OCI-LY7 (cell line): ENCODE data around the gene GABPB1. TPM values are rescaled to one million over a fixed set of nuclear protein-coding genes. Genes with fewer than 3 reads are reported as not detected.

Experiments used
- BruUV-seq: library from RNA; stranded (reverse); fragments of 400-500 nt; replicated peaks from 2 replicates; lab custom pipeline; 2021; lab: Mats Ljungman, UMichigan
- CTCF ChIA-PET: fragments of 300-600 bp; sonication (Branson Sonifier 250); formaldehyde crosslinking; loops from one replicate; lab custom pipeline; 2022; ENCODE audit warnings: antibody characterized with exemption; ENCODE audit not compliant: unreplicated experiment; lab: Charles Lee
- POLR2A ChIA-PET: fragments of 300-600 bp; sonication (Branson Sonifier 250); formaldehyde crosslinking; loops from one replicate; lab custom pipeline; 2022; ENCODE audit warnings: antibody characterized with exemption; lab: Charles Lee
- DNase-seq: peaks from one replicate; pipeline ENCODE4 v3.0.0-alpha.2; 2015; ENCODE audit warnings: low spot score
- H2AFZ ChIP-seq: fragments of 200-600 bp; sonication (generic), shearing (Covaris generic); 2 replicates; pipeline ENCODE4 v1.6.1; 2014; ENCODE audit warnings: mild to moderate bottlenecking, antibody characterized with exemption, low read length, moderate library complexity
- H3K27ac ChIP-seq: fragments of 200-600 bp; sonication (generic); 2 replicates; pipeline ENCODE4 v1.5.1; 2014; ENCODE audit warnings: mixed run types, low read depth, mild to moderate bottlenecking, moderate library complexity, low read length, inconsistent platforms; ENCODE audit not compliant: poor library complexity, severe bottlenecking
- H3K36me3 ChIP-seq: fragments of 200-600 bp; sonication (generic); 2 replicates; pipeline ENCODE4 v1.6.1; 2014; ENCODE audit warnings: mild to moderate bottlenecking, antibody characterized with exemption, low read length, moderate library complexity, mixed read lengths; ENCODE audit not compliant: insufficient read depth
- H3K4me1 ChIP-seq: fragments of 200-600 bp; sonication (generic); 2 replicates; pipeline ENCODE4 v1.5.1; 2014; ENCODE audit warnings: mild to moderate bottlenecking, low read length; ENCODE audit not compliant: insufficient read depth, poor library complexity, severe bottlenecking
- H3K4me2 ChIP-seq: fragments of 200-600 bp; sonication (generic); 2 replicates; pipeline ENCODE4 v1.6.1; 2014; ENCODE audit warnings: mild to moderate bottlenecking, low read length
- H3K4me3 ChIP-seq: fragments of 200-600 bp; sonication (generic); 2 replicates; pipeline ENCODE4 v1.5.1; 2014; ENCODE audit warnings: mild to moderate bottlenecking, low read depth, low read length; ENCODE audit not compliant: poor library complexity, severe bottlenecking
- H3K79me2 ChIP-seq: fragments of 200-600 bp; sonication (generic); 2 replicates; pipeline ENCODE4 v1.6.1; 2016; ENCODE audit warnings: low read depth, mild to moderate bottlenecking, low read length, moderate library complexity, mixed read lengths; ENCODE audit not compliant: insufficient read depth
- H3K9me2 ChIP-seq: fragments of 200-600 bp; sonication (generic); 2 replicates; pipeline ENCODE4 v1.6.1; 2016; ENCODE audit warnings: mild to moderate bottlenecking, low read length, mixed read lengths; ENCODE audit not compliant: insufficient read depth
- H3K9me3 ChIP-seq: fragments of 200-600 bp; sonication (generic); 2 replicates; pipeline ENCODE4 v1.6.1; 2014; ENCODE audit warnings: mild to moderate bottlenecking, mixed run types, low read length, mixed read lengths
- H4K20me1 ChIP-seq: fragments of 200-600 bp; sonication (generic); 2 replicates; pipeline ENCODE4 v1.6.1; 2014; ENCODE audit warnings: mild to moderate bottlenecking, antibody characterized with exemption, low read length, moderate library complexity, mixed read lengths; ENCODE audit not compliant: insufficient read depth
- EZH2phosphoT487 ChIP-seq: fragments of 200-600 bp; sonication (generic); IDR thresholded peaks from 2 replicates; pipeline ENCODE4 v1.6.1; 2018; ENCODE audit warnings: low read depth, borderline replicate concordance, mild to moderate bottlenecking, mixed run types, antibody characterized with exemption, low read length, moderate library complexity, mixed read lengths
- intact Hi-C: fragments of 100-400 bp; cut with micrococcal nuclease; formaldehyde crosslinking; loops from one replicate; pipeline ENCODE4 v1.10.0; 2022; ENCODE audit not compliant: unreplicated experiment
- total RNA-seq, 2 experiments: library from RNA; depleted of rRNA in 1 of 2; stranded (reverse); fragments of >200 nt in 1 of 2; shearing (Covaris generic) in 1 of 2; gene quantifications; 2 replicates each; pipeline ENCODE4 v1.2.3, GENCODE V29; 2014 to 2022
- TF ChIP-seq, protein P1 (sequence below): fragments of 200-600 bp; sonication (generic); conservative IDR thresholded peaks from 2 replicates; pipeline ENCODE4 v1.5.1; 2014; ENCODE audit warnings: mild to moderate bottlenecking, antibody characterized with exemption, low read length, moderate library complexity, mixed read lengths

GABPB1 gene
- total RNA-seq, 2 experiments from 2014 or later: 32.6 to 53.3 TPM

DNA sequence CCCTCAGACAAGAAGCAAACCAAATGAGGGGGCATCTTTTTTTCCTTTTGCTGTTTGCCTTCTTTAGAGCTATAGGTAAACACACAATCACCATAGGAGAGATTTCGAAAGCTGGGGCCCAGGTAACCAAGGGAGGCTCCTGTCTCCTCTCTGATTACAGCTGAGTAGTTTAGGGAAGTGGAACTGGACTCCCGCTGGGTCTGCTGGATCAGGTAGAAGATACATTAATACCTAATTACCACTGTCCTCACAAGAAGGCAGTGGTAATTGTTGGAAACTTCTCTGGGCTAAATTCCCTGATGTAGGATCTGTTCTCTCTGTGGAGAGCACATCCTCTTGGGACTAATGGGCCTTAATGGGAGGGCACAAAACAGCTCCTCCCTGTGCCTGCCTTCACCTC, 122.2 kb downstream of the GABPB1 start:
- H3K4me3 ChIP-seq: no peak overlapping the region
- no peak for DNase-seq
- ChIA-PET POLR2A (no interaction called here), CTCF (no interaction called here)
- intact Hi-C loops: no loop called here
- TF ChIP-seq EZH2phosphoT487: no peak
- TF ChIP-seq, protein P1, sequence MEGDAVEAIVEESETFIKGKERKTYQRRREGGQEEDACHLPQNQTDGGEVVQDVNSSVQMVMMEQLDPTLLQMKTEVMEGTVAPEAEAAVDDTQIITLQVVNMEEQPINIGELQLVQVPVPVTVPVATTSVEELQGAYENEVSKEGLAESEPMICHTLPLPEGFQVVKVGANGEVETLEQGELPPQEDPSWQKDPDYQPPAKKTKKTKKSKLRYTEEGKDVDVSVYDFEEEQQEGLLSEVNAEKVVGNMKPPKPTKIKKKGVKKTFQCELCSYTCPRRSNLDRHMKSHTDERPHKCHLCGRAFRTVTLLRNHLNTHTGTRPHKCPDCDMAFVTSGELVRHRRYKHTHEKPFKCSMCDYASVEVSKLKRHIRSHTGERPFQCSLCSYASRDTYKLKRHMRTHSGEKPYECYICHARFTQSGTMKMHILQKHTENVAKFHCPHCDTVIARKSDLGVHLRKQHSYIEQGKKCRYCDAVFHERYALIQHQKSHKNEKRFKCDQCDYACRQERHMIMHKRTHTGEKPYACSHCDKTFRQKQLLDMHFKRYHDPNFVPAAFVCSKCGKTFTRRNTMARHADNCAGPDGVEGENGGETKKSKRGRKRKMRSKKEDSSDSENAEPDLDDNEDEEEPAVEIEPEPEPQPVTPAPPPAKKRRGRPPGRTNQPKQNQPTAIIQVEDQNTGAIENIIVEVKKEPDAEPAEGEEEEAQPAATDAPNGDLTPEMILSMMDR: no peak
- H3K79me2 ChIP-seq: no peaks in the 10 kb centered on the region
- BruUV-seq: no TSS peak
- H3K27ac ChIP-seq: no peak overlapping the region
- no peak overlapping the region for H2AFZ ChIP-seq
- H3K4me1 ChIP-seq: no peaks in the 10 kb centered on the region
- no peak overlapping the region for H3K4me2 ChIP-seq
- no peaks in the 10 kb centered on the region for H3K9me2 ChIP-seq
- H3K9me3 ChIP-seq: no peaks in the 10 kb centered on the region
- H4K20me1 ChIP-seq: no peaks in the 10 kb centered on the region
- no peaks in the 10 kb centered on the region for H3K36me3 ChIP-seq

DNA sequence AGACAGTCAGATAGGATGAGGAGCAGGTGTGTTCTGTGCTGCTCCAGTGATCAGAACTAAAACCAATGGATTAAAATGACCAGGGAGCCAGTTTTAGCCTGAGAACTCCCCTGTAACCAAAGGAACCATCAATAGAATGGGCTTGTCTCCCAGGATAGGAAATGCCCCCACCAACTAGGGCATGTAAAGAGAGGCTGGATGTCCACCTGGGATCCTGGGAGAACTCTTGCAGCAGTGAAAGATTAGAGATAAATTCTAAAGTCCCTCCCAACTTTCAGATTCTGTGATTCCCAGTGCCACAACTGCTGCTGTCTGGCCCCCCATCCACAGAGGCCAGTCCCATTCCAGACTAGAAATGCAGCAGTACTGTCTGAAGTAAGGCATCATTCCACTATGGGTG, 123.2 kb downstream of the GABPB1 start:
- DNase-seq: no peak
- Histone ChIP-seq H3K27ac (no peak overlapping the region), H3K9me2 (no peaks in the 10 kb centered on the region), H3K36me3 (no peaks in the 10 kb centered on the region), H4K20me1 (no peaks in the 10 kb centered on the region), H3K79me2 (no peaks in the 10 kb centered on the region), H3K9me3 (no peaks in the 10 kb centered on the region), H3K4me1 (no peaks in the 10 kb centered on the region), H3K4me3 (no peak overlapping the region), H2AFZ (no peak overlapping the region), H3K4me2 (no peak overlapping the region)
- TF ChIP-seq, protein P1: no peak
- no peak for TF ChIP-seq EZH2phosphoT487
- BruUV-seq: no TSS peak
- intact Hi-C loops: no loop called here
- CTCF ChIA-PET: no interaction called here
- POLR2A ChIA-PET: no interaction called here

DNA sequence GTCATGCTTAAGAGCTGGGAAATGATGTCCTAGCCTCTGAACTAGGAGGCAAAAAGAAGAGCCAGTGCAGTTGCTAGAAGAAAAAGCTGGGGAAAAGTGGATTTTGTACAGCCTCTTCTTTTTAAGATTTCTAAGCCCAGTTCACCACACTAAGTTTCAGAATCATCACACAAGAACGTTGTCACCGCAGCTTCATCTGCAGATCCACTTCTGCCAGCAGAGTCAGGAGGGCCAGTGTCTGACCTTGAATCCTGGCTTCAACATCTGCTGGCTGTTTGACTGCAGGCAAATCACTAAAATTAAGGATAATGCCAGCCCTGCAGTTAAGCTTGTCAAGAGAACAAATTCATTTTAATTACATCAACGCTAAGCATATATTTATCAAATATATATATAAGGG, 125.7 kb downstream of the GABPB1 start:
- H3K9me3 ChIP-seq: no peaks in the 10 kb centered on the region
- POLR2A ChIA-PET: no interaction called here
- no peak overlapping the region for H3K27ac ChIP-seq
- DNase-seq: no peak
- no peaks in the 10 kb centered on the region for H3K79me2 ChIP-seq
- CTCF ChIA-PET: no interaction called here
- H4K20me1 ChIP-seq: no peaks in the 10 kb centered on the region
- no peak for TF ChIP-seq EZH2phosphoT487
- TF ChIP-seq, protein P1: no peak
- no peaks in the 10 kb centered on the region for H3K9me2 ChIP-seq
- no peaks in the 10 kb centered on the region for H3K36me3 ChIP-seq
- intact Hi-C loops: no loop called here
- BruUV-seq: no TSS peak
- no peak overlapping the region for H3K4me3 ChIP-seq
- no peak overlapping the region for H2AFZ ChIP-seq
- no peak overlapping the region for H3K4me2 ChIP-seq
- no peaks in the 10 kb centered on the region for H3K4me1 ChIP-seq
